ENCODE results near the gene MYPN.

DNA sequence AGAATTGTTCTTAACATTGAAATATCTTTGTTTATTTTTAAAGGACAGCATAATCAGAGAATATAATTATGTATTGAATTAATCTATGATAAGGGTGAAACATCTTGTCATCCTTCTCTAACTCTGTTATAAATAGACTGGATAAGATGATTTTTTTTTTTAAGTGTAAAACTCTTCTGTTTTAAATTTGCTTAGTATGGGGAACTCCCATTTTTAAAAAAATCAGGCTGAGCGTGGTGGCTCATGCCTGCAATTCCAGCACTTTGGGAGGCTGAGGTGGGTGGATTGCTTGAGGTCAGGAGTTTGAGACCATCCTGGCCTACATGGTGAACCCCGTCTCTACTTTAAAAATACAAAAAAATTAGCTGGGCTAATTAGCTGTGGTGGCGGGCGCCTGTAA lies 24.8 kb upstream of the MYPN start:
- TF ChIP-seq, protein P1, sequence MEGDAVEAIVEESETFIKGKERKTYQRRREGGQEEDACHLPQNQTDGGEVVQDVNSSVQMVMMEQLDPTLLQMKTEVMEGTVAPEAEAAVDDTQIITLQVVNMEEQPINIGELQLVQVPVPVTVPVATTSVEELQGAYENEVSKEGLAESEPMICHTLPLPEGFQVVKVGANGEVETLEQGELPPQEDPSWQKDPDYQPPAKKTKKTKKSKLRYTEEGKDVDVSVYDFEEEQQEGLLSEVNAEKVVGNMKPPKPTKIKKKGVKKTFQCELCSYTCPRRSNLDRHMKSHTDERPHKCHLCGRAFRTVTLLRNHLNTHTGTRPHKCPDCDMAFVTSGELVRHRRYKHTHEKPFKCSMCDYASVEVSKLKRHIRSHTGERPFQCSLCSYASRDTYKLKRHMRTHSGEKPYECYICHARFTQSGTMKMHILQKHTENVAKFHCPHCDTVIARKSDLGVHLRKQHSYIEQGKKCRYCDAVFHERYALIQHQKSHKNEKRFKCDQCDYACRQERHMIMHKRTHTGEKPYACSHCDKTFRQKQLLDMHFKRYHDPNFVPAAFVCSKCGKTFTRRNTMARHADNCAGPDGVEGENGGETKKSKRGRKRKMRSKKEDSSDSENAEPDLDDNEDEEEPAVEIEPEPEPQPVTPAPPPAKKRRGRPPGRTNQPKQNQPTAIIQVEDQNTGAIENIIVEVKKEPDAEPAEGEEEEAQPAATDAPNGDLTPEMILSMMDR (IDR thresholded peaks at IDR 0.05; ENCODE audit: low read depth, low read length) = no peak
- TF ChIP-seq, protein P2, sequence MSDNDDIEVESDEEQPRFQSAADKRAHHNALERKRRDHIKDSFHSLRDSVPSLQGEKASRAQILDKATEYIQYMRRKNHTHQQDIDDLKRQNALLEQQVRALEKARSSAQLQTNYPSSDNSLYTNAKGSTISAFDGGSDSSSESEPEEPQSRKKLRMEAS (IDR thresholded peaks at IDR 0.05; ENCODE audit: low read depth, low read length) = no peak
- no peak for TF ChIP-seq MYC (IDR thresholded peaks at IDR 0.05; ENCODE audit: low read depth, low read length)
- TF ChIP-seq POLR2A (IDR thresholded peaks at IDR 0.05; ENCODE audit: extremely low read depth, insufficient read length) = no peak
